ENCODE data around the gene MC3R. TPM values are rescaled to one million over a fixed set of nuclear protein-coding genes. Genes with fewer than 3 reads are reported as not detected.

MC3R gene
- total RNA-seq, 1 donor = not detected

DNA sequence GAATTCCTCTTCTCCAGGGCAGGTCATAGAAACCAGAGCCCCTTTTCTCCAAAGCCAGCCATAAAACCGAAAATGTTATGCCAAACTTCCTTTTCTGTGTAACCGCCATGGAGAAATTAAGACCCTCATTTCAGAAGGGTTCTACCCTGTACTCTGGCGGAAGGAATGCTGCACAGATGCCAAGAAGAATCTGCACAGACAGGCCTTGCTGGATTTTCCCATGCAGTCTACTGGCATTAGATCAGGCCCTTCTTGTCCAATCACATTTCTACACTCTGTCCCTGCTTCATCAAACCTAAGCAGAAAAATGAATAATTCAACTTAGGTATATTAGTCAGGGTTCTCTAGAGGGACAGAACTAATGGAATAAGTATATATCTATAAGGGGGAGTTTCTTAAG lies 43.2 kb upstream of the MC3R start:
- H3K4me1 ChIP-seq (ENCODE audit: insufficient read depth, low read length) = no peaks in the 10 kb centered on the region

DNA sequence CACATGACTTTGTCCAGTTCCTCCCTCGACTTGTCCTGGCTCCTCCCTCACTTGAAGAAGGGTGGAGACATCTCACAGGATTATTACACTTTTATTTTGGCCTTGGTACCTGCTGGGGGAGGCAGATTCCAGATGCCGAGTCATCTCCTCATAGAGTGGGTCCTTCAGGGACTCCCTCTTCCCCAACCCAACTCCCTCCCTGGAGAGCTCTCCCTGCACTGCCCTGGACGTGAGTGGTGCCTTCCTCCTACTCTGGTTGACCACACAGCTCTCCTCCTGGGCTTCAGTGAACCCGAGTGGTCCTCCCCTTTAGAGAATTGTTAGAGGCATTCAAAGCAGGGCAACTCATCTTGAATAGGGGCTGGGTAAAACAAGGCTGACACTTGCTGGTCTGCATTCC lies 40.9 kb upstream of the MC3R start:
- no peak overlapping the region for H3K27ac ChIP-seq (ENCODE audit: low read depth, low read length)
- no peaks in the 10 kb centered on the region for H4K20me1 ChIP-seq (ENCODE audit: insufficient read depth, low read length)
- DNase-seq (ENCODE audit: insufficient read length, low spot score, missing footprints) = no peak
- no peak overlapping the region for H2AFZ ChIP-seq (ENCODE audit: low read length)
- TF ChIP-seq, protein P1, sequence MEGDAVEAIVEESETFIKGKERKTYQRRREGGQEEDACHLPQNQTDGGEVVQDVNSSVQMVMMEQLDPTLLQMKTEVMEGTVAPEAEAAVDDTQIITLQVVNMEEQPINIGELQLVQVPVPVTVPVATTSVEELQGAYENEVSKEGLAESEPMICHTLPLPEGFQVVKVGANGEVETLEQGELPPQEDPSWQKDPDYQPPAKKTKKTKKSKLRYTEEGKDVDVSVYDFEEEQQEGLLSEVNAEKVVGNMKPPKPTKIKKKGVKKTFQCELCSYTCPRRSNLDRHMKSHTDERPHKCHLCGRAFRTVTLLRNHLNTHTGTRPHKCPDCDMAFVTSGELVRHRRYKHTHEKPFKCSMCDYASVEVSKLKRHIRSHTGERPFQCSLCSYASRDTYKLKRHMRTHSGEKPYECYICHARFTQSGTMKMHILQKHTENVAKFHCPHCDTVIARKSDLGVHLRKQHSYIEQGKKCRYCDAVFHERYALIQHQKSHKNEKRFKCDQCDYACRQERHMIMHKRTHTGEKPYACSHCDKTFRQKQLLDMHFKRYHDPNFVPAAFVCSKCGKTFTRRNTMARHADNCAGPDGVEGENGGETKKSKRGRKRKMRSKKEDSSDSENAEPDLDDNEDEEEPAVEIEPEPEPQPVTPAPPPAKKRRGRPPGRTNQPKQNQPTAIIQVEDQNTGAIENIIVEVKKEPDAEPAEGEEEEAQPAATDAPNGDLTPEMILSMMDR (IDR thresholded peaks at IDR 0.05; ENCODE audit: extremely low read depth, low read depth, low read length) = no peak
- H3K4me3 ChIP-seq (ENCODE audit: insufficient read depth, low read length) = no peak overlapping the region
- H3K79me2 ChIP-seq (ENCODE audit: insufficient read depth, low read length) = no peaks in the 10 kb centered on the region
- H3K4me2 ChIP-seq (ENCODE audit: insufficient read depth, low read length) = no peak overlapping the region
- no peaks in the 10 kb centered on the region for H3K9me3 ChIP-seq (ENCODE audit: low read depth, low read length)
- no peaks in the 10 kb centered on the region for H3K36me3 ChIP-seq (ENCODE audit: insufficient read depth, low read length)
- no peaks in the 10 kb centered on the region for H3K27me3 ChIP-seq (ENCODE audit: insufficient read depth, low read length)
- no peaks in the 10 kb centered on the region for H3K4me1 ChIP-seq (ENCODE audit: insufficient read depth, low read length)

More for the DNA sequence above, 43.2 kb upstream of the MC3R start:
- no peak for DNase-seq (ENCODE audit: insufficient read length, low spot score, missing footprints)
- H3K4me3 ChIP-seq (ENCODE audit: insufficient read depth, low read length) = no peak overlapping the region
- H3K36me3 ChIP-seq (ENCODE audit: insufficient read depth, low read length) = no peaks in the 10 kb centered on the region
- TF ChIP-seq, protein P1 (IDR thresholded peaks at IDR 0.05; ENCODE audit: extremely low read depth, low read depth, low read length) = no peak
- no peaks in the 10 kb centered on the region for H3K79me2 ChIP-seq (ENCODE audit: insufficient read depth, low read length)
- no peak overlapping the region for H2AFZ ChIP-seq (ENCODE audit: low read length)
- H3K9me3 ChIP-seq (ENCODE audit: low read depth, low read length) = peaks cover 2% of the 10 kb centered on the region
- H3K27ac ChIP-seq (ENCODE audit: low read depth, low read length) = no peak overlapping the region
- no peaks in the 10 kb centered on the region for H3K27me3 ChIP-seq (ENCODE audit: insufficient read depth, low read length)
- H4K20me1 ChIP-seq (ENCODE audit: insufficient read depth, low read length) = no peaks in the 10 kb centered on the region
- no peak overlapping the region for H3K4me2 ChIP-seq (ENCODE audit: insufficient read depth, low read length)

DNA sequence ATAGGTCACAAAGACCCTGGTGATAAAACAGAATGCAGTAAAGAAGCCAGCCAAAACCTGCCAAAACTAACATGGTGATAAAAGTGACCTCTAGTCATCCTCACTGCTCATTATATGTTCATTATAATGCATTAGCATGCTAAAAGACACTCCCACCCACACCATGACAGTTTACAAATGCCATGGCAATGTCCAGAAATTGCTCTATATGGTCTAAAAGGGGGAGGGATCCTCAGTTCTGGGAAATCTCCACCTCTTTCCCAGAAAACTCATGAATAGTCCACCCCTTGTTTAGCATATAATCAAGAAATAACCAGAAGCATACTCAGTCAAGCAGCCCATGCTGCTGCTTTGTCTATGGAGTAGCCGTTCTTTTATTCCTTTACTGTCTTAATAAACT lies 40.4 kb upstream of the MC3R start:
- Histone ChIP-seq H2AFZ (ENCODE audit: low read length) (no peak overlapping the region), H3K27me3 (ENCODE audit: insufficient read depth, low read length) (no peaks in the 10 kb centered on the region), H3K4me3 (ENCODE audit: insufficient read depth, low read length) (no peak overlapping the region), H3K4me1 (ENCODE audit: insufficient read depth, low read length) (no peaks in the 10 kb centered on the region), H3K4me2 (ENCODE audit: insufficient read depth, low read length) (no peak overlapping the region), H3K79me2 (ENCODE audit: insufficient read depth, low read length) (no peaks in the 10 kb centered on the region), H4K20me1 (ENCODE audit: insufficient read depth, low read length) (no peaks in the 10 kb centered on the region), H3K27ac (ENCODE audit: low read depth, low read length) (no peak overlapping the region), H3K9me3 (ENCODE audit: low read depth, low read length) (no peaks in the 10 kb centered on the region), H3K36me3 (ENCODE audit: insufficient read depth, low read length) (no peaks in the 10 kb centered on the region)
- TF ChIP-seq, protein P1 (IDR thresholded peaks at IDR 0.05; ENCODE audit: extremely low read depth, low read depth, low read length) = no peak
- DNase-seq (ENCODE audit: insufficient read length, low spot score, missing footprints) = no peak

GRCh38 chr20:56211051-56211450 lies 37.5 kb upstream of the MC3R start:
- no peaks in the 10 kb centered on the region for H3K9me3 ChIP-seq (ENCODE audit: low read depth, low read length)

More at GRCh38 chr20:56211051-56211450, 37.5 kb upstream of the MC3R start:
- H2AFZ ChIP-seq (ENCODE audit: low read length) = no peak overlapping the region
- TF ChIP-seq, protein P1 (IDR thresholded peaks at IDR 0.05; ENCODE audit: extremely low read depth, low read depth, low read length) = no peak
- H3K36me3 ChIP-seq (ENCODE audit: insufficient read depth, low read length) = no peaks in the 10 kb centered on the region
- H3K4me1 ChIP-seq (ENCODE audit: insufficient read depth, low read length) = no peaks in the 10 kb centered on the region
- no peaks in the 10 kb centered on the region for H3K79me2 ChIP-seq (ENCODE audit: insufficient read depth, low read length)
- H3K4me3 ChIP-seq (ENCODE audit: insufficient read depth, low read length) = no peak overlapping the region
- H3K27me3 ChIP-seq (ENCODE audit: insufficient read depth, low read length) = no peaks in the 10 kb centered on the region
- DNase-seq (ENCODE audit: insufficient read length, low spot score, missing footprints) = no peak
- no peaks in the 10 kb centered on the region for H4K20me1 ChIP-seq (ENCODE audit: insufficient read depth, low read length)
- no peak overlapping the region for H3K27ac ChIP-seq (ENCODE audit: low read depth, low read length)
- no peak overlapping the region for H3K4me2 ChIP-seq (ENCODE audit: insufficient read depth, low read length)

Data from osteoblast (primary cell).